C4-2B (cell line): ENCODE results near the gene DNAL1.

Source experiments
- ZFX ChIP-seq: fragments of 450-650 bp; IDR thresholded peaks from 2 replicates; pipeline ENCODE4 v1.6.1; 2017
- TF ChIP-seq, protein P1 (sequence below): fragments of 450-650 bp; conservative IDR thresholded peaks from 2 replicates; pipeline ENCODE4 v1.5.1; 2017; ENCODE audit warnings: mild to moderate bottlenecking

DNA sequence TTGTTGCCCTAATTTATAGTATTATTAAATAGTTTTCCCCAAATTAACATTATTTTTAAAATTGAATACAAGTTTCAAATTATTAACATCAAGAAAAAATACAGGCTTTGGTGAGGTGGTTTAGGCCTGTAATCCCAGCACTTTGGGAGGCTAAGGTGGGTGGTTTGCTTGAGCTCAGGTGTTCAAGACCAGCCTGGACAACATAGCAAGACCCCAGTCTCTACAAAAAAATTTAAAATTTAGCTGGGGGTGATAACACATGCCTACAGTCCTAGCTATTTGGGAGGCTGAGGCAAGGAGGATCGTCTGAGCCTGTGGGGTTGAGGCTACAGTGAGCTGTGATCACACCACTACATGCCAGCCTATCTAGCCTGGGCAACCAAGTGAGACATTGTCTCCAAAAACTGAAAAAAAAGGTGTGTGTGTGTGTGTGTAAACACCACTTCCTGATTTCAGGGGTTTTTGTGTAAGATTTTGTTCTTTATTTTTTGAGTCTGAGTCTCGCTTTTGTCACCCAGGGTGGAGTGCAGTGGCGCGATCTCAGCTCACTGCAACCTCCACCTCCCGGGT is 3.9 kb upstream of the DNAL1 start:
- TF ChIP-seq, protein P1, sequence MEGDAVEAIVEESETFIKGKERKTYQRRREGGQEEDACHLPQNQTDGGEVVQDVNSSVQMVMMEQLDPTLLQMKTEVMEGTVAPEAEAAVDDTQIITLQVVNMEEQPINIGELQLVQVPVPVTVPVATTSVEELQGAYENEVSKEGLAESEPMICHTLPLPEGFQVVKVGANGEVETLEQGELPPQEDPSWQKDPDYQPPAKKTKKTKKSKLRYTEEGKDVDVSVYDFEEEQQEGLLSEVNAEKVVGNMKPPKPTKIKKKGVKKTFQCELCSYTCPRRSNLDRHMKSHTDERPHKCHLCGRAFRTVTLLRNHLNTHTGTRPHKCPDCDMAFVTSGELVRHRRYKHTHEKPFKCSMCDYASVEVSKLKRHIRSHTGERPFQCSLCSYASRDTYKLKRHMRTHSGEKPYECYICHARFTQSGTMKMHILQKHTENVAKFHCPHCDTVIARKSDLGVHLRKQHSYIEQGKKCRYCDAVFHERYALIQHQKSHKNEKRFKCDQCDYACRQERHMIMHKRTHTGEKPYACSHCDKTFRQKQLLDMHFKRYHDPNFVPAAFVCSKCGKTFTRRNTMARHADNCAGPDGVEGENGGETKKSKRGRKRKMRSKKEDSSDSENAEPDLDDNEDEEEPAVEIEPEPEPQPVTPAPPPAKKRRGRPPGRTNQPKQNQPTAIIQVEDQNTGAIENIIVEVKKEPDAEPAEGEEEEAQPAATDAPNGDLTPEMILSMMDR = no peak
- no peak for TF ChIP-seq ZFX
